Breast epithelium (tissue), 3 donors: Measurements from ENCODE around the gene CHEK1.

Experiments used
- POLR2AphosphoS5 ChIP-seq, 3 donors: sonication (generic); formaldehyde crosslinking; IDR thresholded peaks; one replicate each; pipeline ENCODE4 v1.6.1; 2017; ENCODE audit warnings: antibody characterized with exemption in 3 of 3
- TF ChIP-seq, protein P1 (sequence below), 3 donors: fragments of 450-650 bp; IDR thresholded peaks; one replicate each; pipeline ENCODE4 v1.5.1; 2016 to 2017; ENCODE audit warnings: antibody characterized with exemption in 3 of 3, mild to moderate bottlenecking in 3 of 3, moderate library complexity in 3 of 3

DNA sequence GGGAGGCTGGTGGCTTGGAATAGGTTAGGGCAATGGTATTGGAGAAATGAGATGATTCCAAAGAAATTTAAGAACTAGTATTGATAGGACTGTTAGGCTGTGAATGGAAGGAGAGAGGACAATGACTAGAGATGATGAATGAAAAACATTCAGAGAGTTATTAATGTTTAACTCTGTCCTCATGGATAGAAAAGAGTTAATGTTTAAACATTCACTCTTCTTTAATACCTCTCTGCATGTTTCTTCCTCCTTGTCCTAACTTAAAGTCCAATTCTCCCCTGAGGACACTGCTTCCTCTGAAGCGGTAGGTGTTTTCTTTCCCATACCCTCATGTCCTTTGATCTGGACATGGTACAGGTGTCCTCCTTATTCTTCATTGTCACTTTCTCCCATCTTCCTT lies 13.4 kb downstream of the CHEK1 start:
- TF ChIP-seq POLR2AphosphoS5 (IDR thresholded peaks at IDR 0.05): no peak
- TF ChIP-seq, protein P1, sequence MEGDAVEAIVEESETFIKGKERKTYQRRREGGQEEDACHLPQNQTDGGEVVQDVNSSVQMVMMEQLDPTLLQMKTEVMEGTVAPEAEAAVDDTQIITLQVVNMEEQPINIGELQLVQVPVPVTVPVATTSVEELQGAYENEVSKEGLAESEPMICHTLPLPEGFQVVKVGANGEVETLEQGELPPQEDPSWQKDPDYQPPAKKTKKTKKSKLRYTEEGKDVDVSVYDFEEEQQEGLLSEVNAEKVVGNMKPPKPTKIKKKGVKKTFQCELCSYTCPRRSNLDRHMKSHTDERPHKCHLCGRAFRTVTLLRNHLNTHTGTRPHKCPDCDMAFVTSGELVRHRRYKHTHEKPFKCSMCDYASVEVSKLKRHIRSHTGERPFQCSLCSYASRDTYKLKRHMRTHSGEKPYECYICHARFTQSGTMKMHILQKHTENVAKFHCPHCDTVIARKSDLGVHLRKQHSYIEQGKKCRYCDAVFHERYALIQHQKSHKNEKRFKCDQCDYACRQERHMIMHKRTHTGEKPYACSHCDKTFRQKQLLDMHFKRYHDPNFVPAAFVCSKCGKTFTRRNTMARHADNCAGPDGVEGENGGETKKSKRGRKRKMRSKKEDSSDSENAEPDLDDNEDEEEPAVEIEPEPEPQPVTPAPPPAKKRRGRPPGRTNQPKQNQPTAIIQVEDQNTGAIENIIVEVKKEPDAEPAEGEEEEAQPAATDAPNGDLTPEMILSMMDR (IDR thresholded peaks at IDR 0.05): no peak
